GM12872 (cell line): ENCODE results near the gene MRPS26.

Experiments
- CTCF ChIP-seq: IDR thresholded peaks from 3 replicates; pipeline ENCODE4 v1.5.1; 2011; ENCODE audit warnings: low read depth, mild to moderate bottlenecking, low read length, moderate library complexity; ENCODE audit not compliant: insufficient read depth

Gene MRPS26

GRCh38 chr20:3037654-3038053 lies 8.2 kb upstream of the MRPS26 start:
- no peak for TF ChIP-seq CTCF

GRCh38 chr20:3038454-3038853 lies 7.4 kb upstream of the MRPS26 start:
- TF ChIP-seq CTCF, result no peak

- no peak for TF ChIP-seq CTCF
Measured at GRCh38 chr20:3039426-3039825, 6.4 kb upstream of the MRPS26 start.

GRCh38 chr20:3040086-3040485 lies 5.8 kb upstream of the MRPS26 start:
- no peak for TF ChIP-seq CTCF

GRCh38 chr20:3041854-3042409 lies 3.9 kb upstream of the MRPS26 start:
- no peak for TF ChIP-seq CTCF

- no peak for TF ChIP-seq CTCF
Measured at GRCh38 chr20:3042625-3043024, 3.2 kb upstream of the MRPS26 start.

- TF ChIP-seq CTCF, result no peak
Measured at GRCh38 chr20:3043322-3043721, 2.5 kb upstream of the MRPS26 start, which contains the start of gene GNRH2. GNRH2 (plus strand) TSS chr20:3043622; CDS start chr20:3044415, 793 bp downstream.
